HepG2 (cell line): ENCODE results near the gene TASP1. TPM values are rescaled to one million over a fixed set of nuclear protein-coding genes. Genes with fewer than 3 reads are reported as not detected.

Experiments
- FOXJ3 ChIP-seq: sonication (generic); formaldehyde crosslinking; IDR thresholded peaks from 2 replicates; pipeline ENCODE4 v1.4.0; 2020; ENCODE audit warnings: missing genetic modification reagents, mild to moderate bottlenecking, borderline replicate concordance
- JARID2 ChIP-seq: sonication (generic); formaldehyde crosslinking; IDR thresholded peaks from 2 replicates; pipeline ENCODE4 v1.8.1; 2023; ENCODE audit warnings: missing genetic modification reagents, inconsistent platforms; ENCODE audit not compliant: insufficient replicate concordance
- PAX8 ChIP-seq: sonication (generic); formaldehyde crosslinking; IDR thresholded peaks from 2 replicates; pipeline ENCODE4 v1.8.0; 2022; ENCODE audit warnings: mild to moderate bottlenecking, missing genetic modification reagents, borderline replicate concordance
- PITX1 ChIP-seq: sonication (generic); formaldehyde crosslinking; IDR thresholded peaks from 2 replicates; pipeline ENCODE4 v1.5.1; 2020; ENCODE audit warnings: mild to moderate bottlenecking, missing genetic modification reagents
- SIX1 ChIP-seq: sonication (generic); formaldehyde crosslinking; IDR thresholded peaks from 2 replicates; pipeline ENCODE4 v1.4.0; 2020; ENCODE audit warnings: missing genetic modification reagents, borderline replicate concordance
- SUZ12 ChIP-seq: fragments of 150-350 bp; IDR thresholded peaks from 2 replicates; pipeline ENCODE4 v1.6.1; 2014; ENCODE audit warnings: low read depth, low read length
- TP53 ChIP-seq: sonication (generic); formaldehyde crosslinking; conservative IDR thresholded peaks from 2 replicates; pipeline ENCODE4 v1.4.0; 2020; ENCODE audit warnings: missing genetic modification reagents
- ZNF232 ChIP-seq: sonication (generic); formaldehyde crosslinking; IDR thresholded peaks from 2 replicates; pipeline ENCODE4 v1.4.0; 2020; ENCODE audit warnings: missing genetic modification reagents, borderline replicate concordance
- ZNF235 ChIP-seq: sonication (generic); formaldehyde crosslinking; IDR thresholded peaks from 2 replicates; pipeline ENCODE4 v1.8.1; 2023; ENCODE audit warnings: mild to moderate bottlenecking, missing genetic modification reagents, borderline replicate concordance
- ZNF562 ChIP-seq: sonication (generic); formaldehyde crosslinking; IDR thresholded peaks from 2 replicates; pipeline ENCODE4 v1.8.0; 2022; ENCODE audit warnings: missing genetic modification reagents, borderline replicate concordance
- ZNF746 ChIP-seq: sonication (generic); formaldehyde crosslinking; IDR thresholded peaks from 2 replicates; pipeline ENCODE4 v1.8.0; 2022; ENCODE audit warnings: mild to moderate bottlenecking, missing genetic modification reagents
- ZNF879 ChIP-seq: sonication (generic); formaldehyde crosslinking; IDR thresholded peaks from 2 replicates; pipeline ENCODE4 v1.8.1; 2023; ENCODE audit warnings: missing genetic modification reagents
- ZSCAN21 ChIP-seq: sonication (generic); formaldehyde crosslinking; IDR thresholded peaks from 2 replicates; pipeline ENCODE4 v1.8.0; 2022; ENCODE audit warnings: mild to moderate bottlenecking, missing genetic modification reagents, moderate library complexity, borderline replicate concordance
- polyA plus RNA-seq, 8 experiments: library from polyadenylated mRNA; depleted of rRNA in 3 of 8; stranded (reverse) in 7 of 8; unstranded in 1 of 8; fragments of >200 nt; fragmentation: Illumina TruSeq in 4 of 8; extraction: Trizol in 4 of 8; gene quantifications; 2 replicates each; pipeline versions ENCODE4 v1.2.1 to v1.2.3, GENCODE V29; 2011 to 2016; ENCODE audit warnings: low read depth in 4 of 8, missing spikeins in 1 of 8, mixed read lengths in 1 of 8; ENCODE audit not compliant: insufficient read depth in 1 of 8
- total RNA-seq, 5 experiments: library from RNA; depleted of rRNA; stranded (reverse); fragments of >200 nt; fragmentation: Illumina TruSeq; extraction: Trizol; gene quantifications; 2 replicates each; pipeline ENCODE4 v1.2.3, GENCODE V29; 2016; ENCODE audit warnings: low read depth in 1 of 5
- TF ChIP-seq, protein P1 (sequence below): IDR thresholded peaks from 2 replicates; pipeline ENCODE4 v1.6.1; 2012; ENCODE audit warnings: low read depth, low read length, improper control_type of control experiment
- TF ChIP-seq, protein P2 (sequence below): IDR thresholded peaks from 2 replicates; pipeline ENCODE4 v1.6.1; 2016; ENCODE audit warnings: control low read depth
- TF ChIP-seq, protein P3 (sequence below), 2 experiments: sonication (generic) in 1 of 2; formaldehyde crosslinking in 1 of 2; IDR thresholded peaks; 2 replicates each; pipeline versions ENCODE4 v1.4.0 to v1.6.1; 2016 to 2020; ENCODE audit warnings: borderline replicate concordance in 1 of 2, low read depth in 1 of 2, mild to moderate bottlenecking in 1 of 2, missing genetic modification reagents in 1 of 2
- TF ChIP-seq, protein P4 (sequence below): IDR thresholded peaks from 2 replicates; pipeline ENCODE4 v1.6.1; 2016
- TF ChIP-seq, protein P5 (sequence below): sonication (generic); formaldehyde crosslinking; conservative IDR thresholded peaks from 2 replicates; pipeline ENCODE4 v1.4.0; 2020; ENCODE audit warnings: missing genetic modification reagents

Gene TASP1
- total and polyA plus RNA-seq, 2 of the 13 experiments (the other 11 are each of a cell fraction or from before 2014, with no cell fraction given), result 10.0 to 25.2 TPM

DNA sequence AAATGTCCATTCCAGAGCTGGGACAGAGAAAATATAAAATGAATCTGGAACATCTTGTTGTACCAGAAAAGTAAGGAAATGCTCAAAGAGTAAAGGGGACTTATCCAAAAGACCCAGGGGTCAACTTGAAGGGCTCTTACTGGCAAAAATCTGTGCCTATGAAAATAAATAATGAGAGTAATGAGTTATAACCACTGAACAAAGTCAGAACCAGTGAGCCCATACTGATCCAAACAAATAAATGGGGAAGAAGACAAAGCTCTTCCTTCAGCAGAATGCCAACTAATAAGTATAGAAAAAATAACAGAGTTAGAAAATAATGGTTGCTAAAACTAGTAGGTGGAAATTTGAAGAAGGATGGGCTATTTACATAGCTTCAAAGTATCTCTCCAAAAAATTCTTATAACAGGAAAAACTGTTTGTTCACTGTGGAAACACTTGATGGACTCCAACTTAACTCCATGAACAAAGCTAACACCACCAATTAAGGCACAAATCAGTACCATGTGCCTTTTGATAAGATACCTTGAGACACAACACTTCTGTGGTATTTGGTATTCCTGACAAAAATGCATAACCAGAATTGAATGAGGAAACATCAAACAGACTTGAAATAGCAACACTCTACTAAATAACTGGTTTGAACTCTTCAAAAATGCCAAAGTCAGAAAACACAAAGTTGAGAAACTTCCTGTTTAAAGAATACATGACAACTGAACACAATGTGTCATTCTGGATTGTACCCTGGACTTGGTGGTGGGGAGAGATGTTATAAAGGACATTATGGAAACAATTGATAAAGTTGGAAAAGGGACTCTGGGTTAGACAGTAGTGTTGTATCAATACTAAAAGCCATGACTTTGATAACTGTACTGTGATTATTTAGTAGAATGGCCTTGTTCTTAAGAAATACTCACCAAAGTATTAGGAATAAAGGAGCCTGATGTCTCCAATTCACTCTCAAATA, 220.2 kb downstream of the TASP1 start (continued):
- TF ChIP-seq PITX1 (CRISPR knock-in tag) (peak; percentile 69; the same call in 1 of the 2 replicates), SIX1 (peak; percentile 82; the same call in 1 of the 2 replicates), JARID2 (CRISPR knock-in tag) (no peak), ZNF232 (no peak), ZNF235 (CRISPR knock-in tag) (no peak), TP53 (CRISPR knock-in tag) (no peak), ZSCAN21 (no peak), FOXJ3 (CRISPR knock-in tag) (peak; percentile 89), PAX8 (CRISPR knock-in tag) (no peak), ZNF879 (CRISPR knock-in tag) (no peak; the same call in 1 of the 2 replicates), ZNF746 (CRISPR knock-in tag) (no peak), ZNF562 (CRISPR knock-in tag) (no peak), SUZ12 (no peak)
- TF ChIP-seq, protein P1, sequence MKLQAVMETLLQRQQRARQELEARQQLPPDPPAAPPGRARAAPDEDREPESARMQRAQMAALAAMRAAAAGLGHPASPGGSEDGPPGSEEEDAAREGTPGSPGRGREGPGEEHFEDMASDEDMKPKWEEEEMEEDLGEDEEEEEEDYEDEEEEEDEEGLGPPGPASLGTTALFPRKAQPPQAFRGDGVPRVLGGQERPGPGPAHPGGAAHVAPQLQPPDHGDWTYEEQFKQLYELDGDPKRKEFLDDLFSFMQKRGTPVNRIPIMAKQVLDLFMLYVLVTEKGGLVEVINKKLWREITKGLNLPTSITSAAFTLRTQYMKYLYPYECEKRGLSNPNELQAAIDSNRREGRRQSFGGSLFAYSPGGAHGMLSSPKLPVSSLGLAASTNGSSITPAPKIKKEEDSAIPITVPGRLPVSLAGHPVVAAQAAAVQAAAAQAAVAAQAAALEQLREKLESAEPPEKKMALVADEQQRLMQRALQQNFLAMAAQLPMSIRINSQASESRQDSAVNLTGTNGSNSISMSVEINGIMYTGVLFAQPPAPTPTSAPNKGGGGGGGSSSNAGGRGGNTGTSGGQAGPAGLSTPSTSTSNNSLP, result peak; percentile 96
- TF ChIP-seq, protein P2, sequence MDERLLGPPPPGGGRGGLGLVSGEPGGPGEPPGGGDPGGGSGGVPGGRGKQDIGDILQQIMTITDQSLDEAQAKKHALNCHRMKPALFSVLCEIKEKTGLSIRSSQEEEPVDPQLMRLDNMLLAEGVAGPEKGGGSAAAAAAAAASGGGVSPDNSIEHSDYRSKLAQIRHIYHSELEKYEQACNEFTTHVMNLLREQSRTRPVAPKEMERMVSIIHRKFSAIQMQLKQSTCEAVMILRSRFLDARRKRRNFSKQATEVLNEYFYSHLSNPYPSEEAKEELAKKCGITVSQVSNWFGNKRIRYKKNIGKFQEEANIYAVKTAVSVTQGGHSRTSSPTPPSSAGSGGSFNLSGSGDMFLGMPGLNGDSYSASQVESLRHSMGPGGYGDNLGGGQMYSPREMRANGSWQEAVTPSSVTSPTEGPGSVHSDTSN (CRISPR knock-in tag), result peak; percentile 38; the same call in 1 of the 2 replicates
- TF ChIP-seq, protein P3, sequence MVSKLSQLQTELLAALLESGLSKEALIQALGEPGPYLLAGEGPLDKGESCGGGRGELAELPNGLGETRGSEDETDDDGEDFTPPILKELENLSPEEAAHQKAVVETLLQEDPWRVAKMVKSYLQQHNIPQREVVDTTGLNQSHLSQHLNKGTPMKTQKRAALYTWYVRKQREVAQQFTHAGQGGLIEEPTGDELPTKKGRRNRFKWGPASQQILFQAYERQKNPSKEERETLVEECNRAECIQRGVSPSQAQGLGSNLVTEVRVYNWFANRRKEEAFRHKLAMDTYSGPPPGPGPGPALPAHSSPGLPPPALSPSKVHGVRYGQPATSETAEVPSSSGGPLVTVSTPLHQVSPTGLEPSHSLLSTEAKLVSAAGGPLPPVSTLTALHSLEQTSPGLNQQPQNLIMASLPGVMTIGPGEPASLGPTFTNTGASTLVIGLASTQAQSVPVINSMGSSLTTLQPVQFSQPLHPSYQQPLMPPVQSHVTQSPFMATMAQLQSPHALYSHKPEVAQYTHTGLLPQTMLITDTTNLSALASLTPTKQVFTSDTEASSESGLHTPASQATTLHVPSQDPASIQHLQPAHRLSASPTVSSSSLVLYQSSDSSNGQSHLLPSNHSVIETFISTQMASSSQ (IDR thresholded peaks at IDR 0.05; ENCODE audit: low read depth), result peak; percentile 78; the same call in 1 of the 2 replicates
- TF ChIP-seq, protein P3 (CRISPR knock-in tag; IDR thresholded peaks at IDR 0.05; ENCODE audit: borderline replicate concordance), result peak; percentile 73; the same call in 1 of the 2 replicates
- TF ChIP-seq, protein P4, sequence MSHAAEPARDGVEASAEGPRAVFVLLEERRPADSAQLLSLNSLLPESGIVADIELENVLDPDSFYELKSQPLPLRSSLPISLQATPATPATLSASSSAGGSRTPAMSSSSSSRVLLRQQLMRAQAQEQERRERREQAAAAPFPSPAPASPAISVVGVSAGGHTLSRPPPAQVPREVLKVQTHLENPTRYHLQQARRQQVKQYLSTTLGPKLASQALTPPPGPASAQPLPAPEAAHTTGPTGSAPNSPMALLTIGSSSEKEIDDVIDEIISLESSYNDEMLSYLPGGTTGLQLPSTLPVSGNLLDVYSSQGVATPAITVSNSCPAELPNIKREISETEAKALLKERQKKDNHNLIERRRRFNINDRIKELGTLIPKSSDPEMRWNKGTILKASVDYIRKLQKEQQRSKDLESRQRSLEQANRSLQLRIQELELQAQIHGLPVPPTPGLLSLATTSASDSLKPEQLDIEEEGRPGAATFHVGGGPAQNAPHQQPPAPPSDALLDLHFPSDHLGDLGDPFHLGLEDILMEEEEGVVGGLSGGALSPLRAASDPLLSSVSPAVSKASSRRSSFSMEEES (CRISPR knock-in tag), result peak; percentile 70
- TF ChIP-seq, protein P5, sequence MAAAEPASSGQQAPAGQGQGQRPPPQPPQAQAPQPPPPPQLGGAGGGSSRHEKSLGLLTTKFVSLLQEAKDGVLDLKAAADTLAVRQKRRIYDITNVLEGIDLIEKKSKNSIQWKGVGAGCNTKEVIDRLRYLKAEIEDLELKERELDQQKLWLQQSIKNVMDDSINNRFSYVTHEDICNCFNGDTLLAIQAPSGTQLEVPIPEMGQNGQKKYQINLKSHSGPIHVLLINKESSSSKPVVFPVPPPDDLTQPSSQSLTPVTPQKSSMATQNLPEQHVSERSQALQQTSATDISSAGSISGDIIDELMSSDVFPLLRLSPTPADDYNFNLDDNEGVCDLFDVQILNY (CRISPR knock-in tag), result no peak
